GM12874 (cell line): ENCODE measurements around the gene MRPL22.

ENCODE experiments used
- CTCF ChIP-seq: IDR thresholded peaks from 2 replicates; pipeline ENCODE4 v1.5.1; 2011; ENCODE audit warnings: low read depth, mild to moderate bottlenecking, control low read depth, low read length, moderate library complexity; ENCODE audit not compliant: insufficient read depth

Gene MRPL22

GRCh38 chr5:154933537-154933936 lies 7.3 kb upstream of the MRPL22 start:
- no peak for TF ChIP-seq CTCF

GRCh38 chr5:154934881-154935280 lies 6.0 kb upstream of the MRPL22 start:
- TF ChIP-seq CTCF = no peak

- no peak for TF ChIP-seq CTCF
Observed at GRCh38 chr5:154937186-154937717, 3.6 kb upstream of the MRPL22 start.

GRCh38 chr5:154937718-154938466 lies 3.0 kb upstream of the MRPL22 start, which contains the start of gene GEMIN5:
GEMIN5 (minus strand) TSS chr5:154938211; CDS start chr5:154938133, 78 bp downstream.
- no peak for TF ChIP-seq CTCF

GRCh38 chr5:154940375-154940771 lies 500 bp upstream of the MRPL22 start:
- TF ChIP-seq CTCF = no peak

GRCh38 chr5:154943527-154943926 lies 2.7 kb downstream of the MRPL22 start:
- TF ChIP-seq CTCF = no peak

GRCh38 chr5:154944716-154945115 lies 3.8 kb downstream of the MRPL22 start:
- no peak for TF ChIP-seq CTCF
